ENCODE results near the gene GALNT17.

DNA sequence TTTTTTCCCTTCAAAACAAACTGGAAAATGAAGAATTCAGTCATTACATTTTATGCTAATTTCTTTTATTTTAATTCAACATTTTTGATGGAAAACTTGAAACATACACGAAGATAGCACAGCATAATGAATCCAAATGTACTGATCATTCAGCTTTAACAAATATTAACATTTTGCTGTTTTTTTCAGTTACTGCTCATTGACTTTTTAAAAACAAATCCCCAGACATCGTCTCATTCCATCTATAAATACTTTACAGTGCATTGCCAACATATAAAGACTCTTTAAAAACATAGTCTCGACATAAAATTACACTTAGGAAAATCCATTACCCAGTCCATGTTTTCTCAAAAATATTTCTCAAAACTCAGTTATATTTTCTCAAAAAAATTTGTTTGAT, 452.3 kb downstream of the GALNT17 start:
- TF ChIP-seq EZH2 (IDR thresholded peaks at IDR 0.05; ENCODE audit: low read length, unreplicated experiment), result no peak
- TF ChIP-seq, protein P1, sequence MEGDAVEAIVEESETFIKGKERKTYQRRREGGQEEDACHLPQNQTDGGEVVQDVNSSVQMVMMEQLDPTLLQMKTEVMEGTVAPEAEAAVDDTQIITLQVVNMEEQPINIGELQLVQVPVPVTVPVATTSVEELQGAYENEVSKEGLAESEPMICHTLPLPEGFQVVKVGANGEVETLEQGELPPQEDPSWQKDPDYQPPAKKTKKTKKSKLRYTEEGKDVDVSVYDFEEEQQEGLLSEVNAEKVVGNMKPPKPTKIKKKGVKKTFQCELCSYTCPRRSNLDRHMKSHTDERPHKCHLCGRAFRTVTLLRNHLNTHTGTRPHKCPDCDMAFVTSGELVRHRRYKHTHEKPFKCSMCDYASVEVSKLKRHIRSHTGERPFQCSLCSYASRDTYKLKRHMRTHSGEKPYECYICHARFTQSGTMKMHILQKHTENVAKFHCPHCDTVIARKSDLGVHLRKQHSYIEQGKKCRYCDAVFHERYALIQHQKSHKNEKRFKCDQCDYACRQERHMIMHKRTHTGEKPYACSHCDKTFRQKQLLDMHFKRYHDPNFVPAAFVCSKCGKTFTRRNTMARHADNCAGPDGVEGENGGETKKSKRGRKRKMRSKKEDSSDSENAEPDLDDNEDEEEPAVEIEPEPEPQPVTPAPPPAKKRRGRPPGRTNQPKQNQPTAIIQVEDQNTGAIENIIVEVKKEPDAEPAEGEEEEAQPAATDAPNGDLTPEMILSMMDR (conservative IDR thresholded peaks at IDR 0.05; ENCODE audit: low read depth, low read length), result no peak
